HG03439 (cell line): Measurements from ENCODE around the gene KRTAP8-1.

Source experiments
- ATAC-seq: cut with Tn5 transposase; IDR thresholded peaks from one replicate; pipeline ENCODE4 v1.9.1; 2021; ENCODE audit warnings: mild to moderate bottlenecking, moderate library complexity; ENCODE audit not compliant: unreplicated experiment

The KRTAP8-1 gene, protein sequence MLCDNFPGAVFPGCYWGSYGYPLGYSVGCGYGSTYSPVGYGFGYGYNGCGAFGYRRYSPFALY

DNA sequence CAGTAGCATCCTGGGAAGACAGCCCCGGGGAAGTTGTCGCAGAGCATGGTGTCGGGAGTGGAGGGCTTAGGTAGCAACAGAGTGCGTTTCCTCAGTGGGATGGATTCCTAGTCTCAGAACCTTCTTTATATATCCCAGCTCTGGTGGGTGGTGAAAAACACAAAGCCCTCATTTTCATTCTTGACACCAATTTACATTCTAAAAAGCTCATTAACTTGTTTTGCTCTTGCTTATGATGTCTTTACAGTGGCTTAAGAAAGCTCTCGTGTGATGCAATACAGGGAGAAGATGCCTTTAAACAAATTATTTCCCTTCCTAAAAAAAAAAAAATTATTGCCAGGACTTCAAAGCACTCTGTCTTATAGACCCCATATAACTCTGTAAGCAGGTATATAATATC, at the start of gene KRTAP8-1:
TSS of gene KRTAP8-1 (minus strand) at position 101 of the 400 bp plus-strand sequence. CDS start at position 47, 54 bp downstream.
- ATAC-seq: no peak

- no peak for ATAC-seq
Measured at GRCh38 chr21:30847627-30848500, 34.8 kb upstream of the KRTAP8-1 start.

- no peak for ATAC-seq
Measured at GRCh38 chr21:30842990-30843389, 29.9 kb upstream of the KRTAP8-1 start.

DNA sequence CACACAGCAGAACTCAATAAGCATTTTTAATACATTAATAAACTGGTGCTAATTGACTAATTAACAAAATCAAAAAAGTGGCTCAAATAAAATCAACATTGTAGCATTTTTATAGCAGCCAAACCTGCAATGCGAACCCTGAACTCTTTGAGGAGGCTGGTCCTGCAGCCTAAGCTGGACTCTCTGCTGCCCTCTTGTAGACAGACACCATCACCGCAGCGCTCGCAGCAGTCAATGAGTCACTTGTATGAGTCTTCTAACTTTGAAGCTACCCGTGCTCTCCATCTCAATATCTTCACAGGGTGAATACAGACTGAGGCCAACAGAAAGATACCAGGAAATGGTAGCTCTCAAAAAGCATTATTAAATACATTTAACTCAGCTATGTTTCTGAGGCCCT, 26.2 kb upstream of the KRTAP8-1 start:
- no peak for ATAC-seq

DNA sequence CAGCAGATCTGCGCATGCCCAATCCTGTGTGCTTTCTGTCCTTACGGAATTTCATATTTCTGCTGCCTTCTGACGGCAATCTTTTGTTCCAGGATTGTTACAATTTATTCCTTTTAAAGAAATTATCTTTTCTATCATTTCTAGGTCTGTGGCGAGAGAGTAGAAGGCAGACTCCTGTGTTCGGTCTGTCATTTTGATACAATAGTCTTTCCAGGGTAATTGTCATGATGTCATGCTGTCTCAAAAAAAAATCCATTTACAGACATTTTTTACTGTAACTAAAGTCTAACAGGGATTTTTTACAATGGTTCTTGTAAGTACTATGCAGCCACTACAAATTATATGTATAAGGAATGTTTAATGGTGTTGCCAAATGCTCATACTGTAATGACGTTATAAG, 25.5 kb upstream of the KRTAP8-1 start:
- ATAC-seq: no peak

- ATAC-seq: no peak
Measured at GRCh38 chr21:30831194-30831765, 18.2 kb upstream of the KRTAP8-1 start.

DNA sequence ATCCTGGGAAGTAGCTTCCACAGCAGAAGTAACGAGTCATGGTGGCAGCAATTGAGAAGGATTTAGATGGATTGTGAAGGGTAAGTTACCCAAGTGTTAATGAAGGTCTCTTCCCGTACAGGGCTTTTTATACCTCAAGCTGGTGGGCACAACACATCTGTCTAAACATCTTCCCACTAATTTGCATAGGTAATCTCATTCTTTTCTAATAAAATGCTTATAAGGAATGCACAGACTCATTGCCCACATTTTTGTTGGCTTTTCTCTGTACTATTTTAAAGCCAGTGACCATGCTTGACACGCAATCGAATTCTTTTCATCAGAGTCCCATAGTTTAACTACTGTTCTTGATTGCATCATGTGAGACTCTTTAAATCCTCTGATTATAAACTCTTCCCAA, 16.6 kb upstream of the KRTAP8-1 start, which contains the start of gene KRTAP7-1:
TSS of gene KRTAP7-1 (minus strand) at position 101 of the 400 bp plus-strand sequence. CDS start at position 40, 61 bp downstream.
- ATAC-seq: no peak

DNA sequence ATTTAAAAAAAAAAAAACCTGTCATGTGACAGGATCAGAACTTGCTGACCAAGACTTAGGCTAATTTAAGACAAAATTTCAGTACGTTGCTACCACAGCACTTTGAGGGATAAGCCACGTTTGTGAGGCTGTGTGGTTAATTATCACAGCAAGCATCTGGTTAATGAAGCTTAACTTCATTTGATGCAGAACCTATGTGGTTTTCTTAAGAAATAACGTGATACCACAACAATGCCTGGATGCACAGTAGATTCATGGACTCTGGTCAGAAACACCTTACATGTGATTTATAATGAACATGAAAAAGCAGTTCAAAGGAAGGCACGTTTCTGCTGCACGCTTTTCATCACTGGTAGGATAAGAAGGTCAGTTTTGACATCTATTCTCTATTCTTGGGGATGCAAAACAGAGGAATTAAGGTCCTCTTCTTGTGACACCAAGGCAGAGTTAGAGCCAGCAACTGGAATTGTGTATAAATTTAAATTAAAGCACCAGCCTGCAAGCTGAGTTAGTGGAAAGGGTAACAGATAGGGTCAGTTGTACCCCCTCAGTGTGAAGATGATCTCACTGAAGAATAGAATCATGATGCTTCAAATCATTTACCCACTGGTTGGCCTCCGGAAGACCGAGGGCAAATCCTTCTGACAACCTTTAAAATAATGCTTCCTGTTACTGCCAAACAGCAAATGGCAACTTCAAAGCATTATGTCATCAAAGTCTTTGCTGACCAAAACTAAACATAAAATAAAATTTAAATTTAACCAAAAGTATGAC, 6.0 kb upstream of the KRTAP8-1 start:
- ATAC-seq: no peak

GRCh38 chr21:30800605-30801004, 12.5 kb downstream of the KRTAP8-1 start:
- ATAC-seq: no peak

DNA sequence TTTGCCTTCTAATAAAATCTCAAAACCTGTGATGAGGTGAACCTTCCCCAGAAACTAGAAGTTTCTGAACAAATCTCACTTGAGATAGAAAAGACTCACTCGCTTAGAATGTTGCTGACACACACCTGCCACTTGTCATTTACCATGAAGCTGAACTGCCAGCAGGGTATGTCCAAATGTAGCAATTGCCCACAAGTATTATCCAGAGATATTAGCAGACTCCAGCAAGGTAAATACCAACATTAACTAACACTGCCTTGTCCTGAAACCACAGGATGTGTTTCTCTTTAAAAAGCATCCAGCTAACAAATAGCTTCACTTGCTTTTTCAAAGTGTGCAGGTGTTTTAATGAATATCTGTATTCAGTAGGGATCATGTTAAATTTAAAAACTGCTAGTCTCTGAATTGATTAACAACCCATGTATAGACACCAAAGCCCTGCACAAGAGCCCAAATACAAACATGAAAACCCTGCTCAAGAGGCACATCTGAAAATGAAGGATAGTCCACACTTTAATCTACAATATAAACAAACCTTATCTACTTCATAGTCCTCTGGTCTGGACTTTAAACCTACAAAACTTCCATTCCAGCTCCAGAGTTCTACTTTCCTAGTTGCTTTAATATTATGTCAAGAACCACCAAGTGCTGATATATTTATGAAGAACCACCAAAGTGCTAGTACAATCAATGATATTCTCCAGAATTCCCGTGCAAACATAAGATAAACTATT, 19.3 kb downstream of the KRTAP8-1 start:
- ATAC-seq: no peak

- ATAC-seq: no peak
Measured at GRCh38 chr21:30779249-30779648, 33.8 kb downstream of the KRTAP8-1 start.

DNA sequence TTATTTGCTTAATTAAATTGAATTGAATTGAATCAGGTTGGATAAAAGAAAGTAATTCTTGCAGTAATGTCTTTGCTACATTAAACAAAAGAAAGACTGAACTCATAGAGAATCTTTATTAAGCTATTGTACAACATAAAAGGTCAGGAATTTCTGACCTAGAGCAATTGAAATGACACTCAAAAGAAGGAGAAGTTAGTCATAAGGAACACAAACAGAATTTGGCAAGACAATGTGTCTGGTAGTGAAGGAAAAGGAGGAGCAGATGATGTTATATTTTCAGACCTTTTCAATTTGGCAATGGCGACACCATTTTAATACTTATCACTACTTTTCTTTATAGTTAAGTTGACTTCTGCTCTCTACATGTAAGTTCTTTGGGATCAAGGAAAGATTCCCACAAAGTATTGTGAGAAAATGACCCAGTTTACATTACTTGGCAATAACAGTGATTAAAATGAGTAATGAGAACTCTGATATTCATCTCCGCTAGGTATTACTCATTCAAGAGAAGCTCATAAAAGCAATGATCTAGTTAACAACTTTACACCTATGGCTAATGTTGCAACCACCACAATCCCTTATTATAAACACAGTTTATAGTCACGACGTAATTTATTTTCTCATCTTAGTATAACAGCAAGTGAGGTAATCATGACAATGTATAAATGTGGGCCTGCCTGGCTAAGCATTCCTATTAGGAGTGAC, 43.2 kb downstream of the KRTAP8-1 start:
- no peak for ATAC-seq
